ENCODE measurements around the gene LRRC52.

The LRRC52 gene

GRCh38 chr1:165520646-165521045 is 23.2 kb upstream of the LRRC52 start:
- Histone ChIP-seq H3K27me3 (replicated peaks; ENCODE audit: control insufficient read depth, insufficient read depth, low read length) (no peaks in the 10 kb centered on the region), H3K4me3 (replicated peaks; ENCODE audit: low read depth, low read length) (no peak overlapping the region), H3K36me3 (ENCODE audit: control insufficient read depth, insufficient read depth, low read length) (no peaks in the 10 kb centered on the region)
- no peak for DNase-seq (ENCODE audit: extremely low read depth, insufficient read length)
- TF ChIP-seq, protein P1, sequence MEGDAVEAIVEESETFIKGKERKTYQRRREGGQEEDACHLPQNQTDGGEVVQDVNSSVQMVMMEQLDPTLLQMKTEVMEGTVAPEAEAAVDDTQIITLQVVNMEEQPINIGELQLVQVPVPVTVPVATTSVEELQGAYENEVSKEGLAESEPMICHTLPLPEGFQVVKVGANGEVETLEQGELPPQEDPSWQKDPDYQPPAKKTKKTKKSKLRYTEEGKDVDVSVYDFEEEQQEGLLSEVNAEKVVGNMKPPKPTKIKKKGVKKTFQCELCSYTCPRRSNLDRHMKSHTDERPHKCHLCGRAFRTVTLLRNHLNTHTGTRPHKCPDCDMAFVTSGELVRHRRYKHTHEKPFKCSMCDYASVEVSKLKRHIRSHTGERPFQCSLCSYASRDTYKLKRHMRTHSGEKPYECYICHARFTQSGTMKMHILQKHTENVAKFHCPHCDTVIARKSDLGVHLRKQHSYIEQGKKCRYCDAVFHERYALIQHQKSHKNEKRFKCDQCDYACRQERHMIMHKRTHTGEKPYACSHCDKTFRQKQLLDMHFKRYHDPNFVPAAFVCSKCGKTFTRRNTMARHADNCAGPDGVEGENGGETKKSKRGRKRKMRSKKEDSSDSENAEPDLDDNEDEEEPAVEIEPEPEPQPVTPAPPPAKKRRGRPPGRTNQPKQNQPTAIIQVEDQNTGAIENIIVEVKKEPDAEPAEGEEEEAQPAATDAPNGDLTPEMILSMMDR (IDR thresholded peaks at IDR 0.05; ENCODE audit: insufficient read depth, low read length, poor library complexity, severe bottlenecking), result no peak

DNA sequence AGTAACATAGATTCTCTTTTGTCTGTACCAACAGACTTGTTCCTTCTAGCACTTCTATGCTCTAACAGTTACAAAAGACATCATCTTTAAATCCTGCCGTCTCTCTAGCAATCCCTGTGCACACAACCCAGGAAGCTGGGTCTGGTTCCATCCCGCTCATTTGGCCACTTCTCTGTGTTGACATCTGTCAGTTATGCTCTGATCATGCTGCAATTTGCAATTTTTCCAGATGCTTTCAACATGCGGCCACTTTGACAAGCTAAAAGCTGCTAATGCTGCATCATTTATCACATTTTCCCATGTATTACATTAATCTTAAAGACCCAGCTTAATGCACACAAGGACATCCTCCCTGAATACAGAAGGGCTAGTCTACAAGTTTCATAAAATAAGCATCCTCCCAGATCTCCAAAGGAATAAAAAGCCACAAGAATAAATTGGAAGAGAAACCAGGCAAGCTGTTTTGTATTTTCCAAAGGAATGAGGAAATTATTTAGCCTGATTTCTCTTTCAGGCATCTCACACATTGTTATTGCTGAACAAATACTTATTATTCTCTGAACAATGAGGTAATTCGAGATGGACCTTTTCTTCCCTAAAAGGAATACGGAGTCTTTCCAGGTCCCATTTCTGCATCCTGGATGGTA is 19.0 kb upstream of the LRRC52 start:
- H3K36me3 ChIP-seq (ENCODE audit: control insufficient read depth, insufficient read depth, low read length), result no peaks in the 10 kb centered on the region
- no peak overlapping the region for H3K4me3 ChIP-seq (replicated peaks; ENCODE audit: low read depth, low read length)
- no peaks in the 10 kb centered on the region; the same call in 1 of the 2 replicates for H3K27me3 ChIP-seq (replicated peaks; ENCODE audit: control insufficient read depth, insufficient read depth, low read length)
- no peak for DNase-seq (ENCODE audit: extremely low read depth, insufficient read length)
- TF ChIP-seq, protein P1 (IDR thresholded peaks at IDR 0.05; ENCODE audit: insufficient read depth, low read length, poor library complexity, severe bottlenecking), result no peak

DNA sequence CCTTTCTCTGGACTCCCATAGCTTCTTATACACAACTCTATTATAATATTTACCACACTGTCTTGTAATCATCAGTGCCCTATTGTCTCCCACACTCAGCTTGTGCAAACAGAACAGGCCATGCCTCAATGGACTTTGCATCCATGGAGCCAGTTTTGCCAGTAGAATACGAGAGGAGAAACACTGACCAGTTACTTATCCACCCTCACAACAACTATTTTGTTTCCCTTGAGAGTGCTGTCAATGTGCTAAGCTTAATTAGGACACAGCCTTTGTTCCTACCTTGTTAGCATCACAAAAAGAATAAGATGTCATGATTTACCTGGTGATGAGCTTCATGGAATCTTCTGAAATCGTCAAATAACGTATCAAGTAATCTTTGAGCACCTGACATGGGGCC is 18.1 kb upstream of the LRRC52 start:
- no peak for DNase-seq (ENCODE audit: extremely low read depth, insufficient read length)
- no peaks in the 10 kb centered on the region for H3K36me3 ChIP-seq (ENCODE audit: control insufficient read depth, insufficient read depth, low read length)
- TF ChIP-seq, protein P1 (IDR thresholded peaks at IDR 0.05; ENCODE audit: insufficient read depth, low read length, poor library complexity, severe bottlenecking), result no peak
- no peaks in the 10 kb centered on the region; the same call in 1 of the 2 replicates for H3K27me3 ChIP-seq (replicated peaks; ENCODE audit: control insufficient read depth, insufficient read depth, low read length)
- H3K4me3 ChIP-seq (replicated peaks; ENCODE audit: low read depth, low read length), result no peak overlapping the region

DNA sequence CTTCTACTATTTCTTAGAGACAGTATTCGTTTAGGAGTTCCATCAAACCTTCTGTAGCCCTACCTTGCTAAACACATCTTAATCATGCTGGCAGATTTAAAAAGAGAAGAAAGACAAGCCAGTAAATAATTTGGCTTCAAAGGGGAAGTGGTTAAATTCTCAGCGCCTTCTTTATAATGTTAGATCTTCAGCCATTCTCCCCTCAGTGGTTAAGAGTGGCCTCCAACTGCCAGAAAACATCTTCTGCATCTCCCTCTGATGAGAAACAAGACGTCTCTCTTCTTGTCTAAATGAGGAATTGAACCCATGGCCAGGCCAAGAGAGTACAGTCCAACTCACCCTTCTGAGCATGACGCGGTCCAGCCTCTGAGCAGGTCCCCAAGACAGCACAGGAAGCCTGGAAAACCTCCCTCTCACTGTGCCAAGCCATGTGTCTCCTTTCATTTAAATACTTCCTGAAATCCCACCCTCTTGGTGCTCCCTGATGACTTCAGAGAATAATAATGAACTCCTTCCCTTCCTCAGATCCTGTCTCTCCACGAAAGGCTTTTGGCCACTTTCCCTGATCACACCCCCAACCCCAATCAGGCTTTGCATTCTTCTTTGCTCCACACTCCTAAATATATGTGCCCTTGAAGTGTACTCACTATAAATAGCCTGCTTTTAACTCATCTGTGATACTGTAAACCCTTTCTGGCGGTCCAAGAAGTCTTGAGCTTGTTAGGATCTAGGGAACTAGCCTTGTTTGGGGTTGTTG is 16.4 kb upstream of the LRRC52 start:
- Histone ChIP-seq H3K36me3 (ENCODE audit: control insufficient read depth, insufficient read depth, low read length) (no peaks in the 10 kb centered on the region), H3K27me3 (replicated peaks; ENCODE audit: control insufficient read depth, insufficient read depth, low read length) (no peaks in the 10 kb centered on the region; the same call in 1 of the 2 replicates), H3K4me3 (replicated peaks; ENCODE audit: low read depth, low read length) (no peak overlapping the region)
- no peak for DNase-seq (ENCODE audit: extremely low read depth, insufficient read length)
- TF ChIP-seq, protein P1 (IDR thresholded peaks at IDR 0.05; ENCODE audit: insufficient read depth, low read length, poor library complexity, severe bottlenecking), result no peak

GRCh38 chr1:165531021-165531420 is 12.8 kb upstream of the LRRC52 start:
- H3K36me3 ChIP-seq (ENCODE audit: control insufficient read depth, insufficient read depth, low read length), result no peaks in the 10 kb centered on the region
- H3K4me3 ChIP-seq (replicated peaks; ENCODE audit: low read depth, low read length), result no peak overlapping the region
- no peak for DNase-seq (ENCODE audit: extremely low read depth, insufficient read length)
- TF ChIP-seq, protein P1 (IDR thresholded peaks at IDR 0.05; ENCODE audit: insufficient read depth, low read length, poor library complexity, severe bottlenecking), result no peak
- no peaks in the 10 kb centered on the region; the same call in 1 of the 2 replicates for H3K27me3 ChIP-seq (replicated peaks; ENCODE audit: control insufficient read depth, insufficient read depth, low read length)
